Activated CD8-positive, alpha-beta memory T cell treated with anti-CD3 and anti-CD28 coated beads for 4 hours (primary cell): Measurements from ENCODE around the gene IFNG.
"Not testable (repeated sequence)": the region's sequence is repeated elsewhere in the genome, so short reads cannot be mapped to it uniquely, and the experiment has no call there.

ENCODE experiments used
- DNase-seq, 2 donors: peaks; one replicate each; pipeline ENCODE4 v3.0.0-alpha.2; 2020; ENCODE audit warnings: low read depth in 2 of 2

The IFNG gene

DNA sequence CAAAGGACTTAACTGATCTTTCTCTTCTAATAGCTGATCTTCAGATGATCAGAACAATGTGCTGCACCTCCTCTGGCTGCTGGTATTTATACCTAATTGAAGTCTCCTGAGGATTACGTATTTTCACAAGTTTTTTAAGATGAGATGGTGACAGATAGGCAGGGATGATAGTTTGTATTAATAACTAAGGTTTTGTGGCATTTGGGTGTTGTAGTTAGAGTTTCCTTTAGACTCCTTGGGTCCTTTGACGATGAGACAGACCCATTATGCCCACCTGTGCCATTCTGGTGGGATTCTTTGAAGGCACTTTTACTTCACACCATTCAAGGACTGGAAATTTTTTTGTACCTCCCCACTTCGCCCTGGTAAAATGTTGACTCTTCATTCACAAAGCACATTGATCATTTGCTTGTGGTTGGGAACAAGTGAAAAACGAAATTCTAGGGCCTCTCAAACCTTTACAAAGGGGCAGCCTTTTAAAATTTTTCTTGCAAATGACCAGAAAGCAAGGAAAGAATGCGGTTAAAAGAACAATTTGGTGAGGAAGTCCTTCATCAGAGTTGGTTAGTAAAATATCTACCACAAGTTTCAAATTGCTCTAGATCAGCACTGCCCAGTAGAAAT is at the start of gene IFNG:
Gene IFNG (minus strand): TSS at position 60 of the 624 bp plus-strand sequence. CDS start 125 bp downstream, outside the sequence.
- DNase-seq, result no peak

DNA sequence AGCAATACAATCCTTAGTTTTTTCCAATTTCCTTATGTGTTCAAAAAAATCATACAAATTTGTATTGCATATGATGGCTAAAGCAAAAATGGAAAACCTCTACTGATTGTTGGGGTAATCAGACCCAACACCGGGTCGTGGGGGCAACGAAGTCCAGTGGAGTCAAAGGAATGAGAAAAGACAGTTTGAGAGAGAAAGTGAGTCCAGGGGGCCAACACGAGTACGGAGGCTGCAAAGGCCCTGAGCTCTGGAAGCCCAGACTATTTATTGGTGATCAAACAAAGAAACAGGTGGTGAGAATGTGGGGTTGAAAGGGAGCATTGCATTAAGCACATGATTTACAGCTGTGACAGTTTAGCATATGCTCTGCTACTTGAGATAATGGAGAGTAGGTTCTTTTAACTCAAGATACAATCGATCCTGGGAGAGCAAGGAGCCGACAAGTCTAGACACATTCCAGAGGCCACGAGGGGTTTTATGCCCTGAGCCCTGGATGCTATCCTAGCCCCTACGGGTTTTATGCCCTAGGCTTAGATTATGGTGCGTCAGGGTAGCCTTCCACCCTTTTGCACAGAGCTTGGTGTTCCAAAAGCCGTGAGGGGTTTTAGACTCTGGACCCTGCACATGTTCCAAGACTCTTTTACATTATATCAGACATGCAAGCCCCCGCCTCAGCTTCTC is 49.6 kb upstream of the IFNG start:
- not testable (repeated sequence) for DNase-seq

GRCh38 chr12:68207276-68207675 is 47.7 kb upstream of the IFNG start:
- no peak for DNase-seq

- no peak for DNase-seq
Observed at GRCh38 chr12:68206446-68206845, 46.9 kb upstream of the IFNG start.

GRCh38 chr12:68203460-68203875 is 43.9 kb upstream of the IFNG start:
- DNase-seq, result no peak

GRCh38 chr12:68200854-68201253 is 41.3 kb upstream of the IFNG start:
- DNase-seq, result no peak

DNA sequence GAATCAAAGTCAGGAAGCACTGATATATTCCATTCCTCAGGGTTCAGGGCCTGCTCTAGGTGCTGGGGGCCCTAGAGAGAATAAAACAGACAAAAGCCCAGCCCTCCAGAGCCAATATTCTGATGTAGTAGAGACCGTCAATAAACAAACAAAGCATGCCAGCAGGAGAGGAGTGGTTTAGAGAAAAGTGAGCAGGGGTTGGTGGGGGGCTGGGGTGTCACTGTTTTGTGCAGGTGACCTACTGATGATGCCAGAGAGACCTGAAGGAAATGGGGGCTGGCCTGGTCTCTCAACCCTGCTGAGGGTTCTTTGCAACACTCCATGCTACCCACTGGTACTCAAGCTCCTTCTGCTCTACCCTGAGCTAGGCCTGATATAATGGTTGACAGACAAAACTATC is 39.6 kb upstream of the IFNG start:
- DNase-seq, result no peak

DNA sequence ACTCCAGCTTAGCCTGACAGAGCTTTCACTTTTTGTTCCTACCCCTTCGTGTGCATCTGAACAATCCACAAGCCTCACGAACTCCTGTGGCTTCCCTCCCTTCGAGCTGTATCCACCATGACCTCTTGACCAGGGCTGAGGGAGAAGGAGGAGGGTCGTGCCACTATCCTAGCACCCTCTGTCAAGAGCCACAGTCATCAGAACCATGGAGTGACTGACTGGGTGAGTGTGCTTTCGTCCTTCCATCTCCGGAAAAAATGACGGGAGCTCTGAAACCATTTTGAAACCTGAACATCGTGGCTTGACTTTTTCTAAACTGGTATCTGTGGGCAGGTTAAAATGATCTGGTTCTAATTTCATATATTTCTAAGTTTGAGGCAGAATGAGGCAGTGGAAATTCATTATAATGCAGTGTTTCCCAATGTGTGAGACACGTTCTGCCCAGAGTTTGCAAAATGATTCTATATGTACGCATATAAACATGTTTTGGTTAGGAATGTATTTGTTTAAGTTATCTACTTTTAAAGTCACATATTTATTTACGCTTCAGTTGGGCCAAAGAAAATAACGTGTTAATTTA is 39.1 kb upstream of the IFNG start:
- DNase-seq, result no peak

GRCh38 chr12:68190301-68190700 is 30.8 kb upstream of the IFNG start:
- DNase-seq, result no peak

- peak in 1 of 2 donors; percentile 12 for DNase-seq
Observed at GRCh38 chr12:68189821-68190242, 30.3 kb upstream of the IFNG start.

- no peak for DNase-seq
Observed at GRCh38 chr12:68185598-68185997, 26.1 kb upstream of the IFNG start.

DNA sequence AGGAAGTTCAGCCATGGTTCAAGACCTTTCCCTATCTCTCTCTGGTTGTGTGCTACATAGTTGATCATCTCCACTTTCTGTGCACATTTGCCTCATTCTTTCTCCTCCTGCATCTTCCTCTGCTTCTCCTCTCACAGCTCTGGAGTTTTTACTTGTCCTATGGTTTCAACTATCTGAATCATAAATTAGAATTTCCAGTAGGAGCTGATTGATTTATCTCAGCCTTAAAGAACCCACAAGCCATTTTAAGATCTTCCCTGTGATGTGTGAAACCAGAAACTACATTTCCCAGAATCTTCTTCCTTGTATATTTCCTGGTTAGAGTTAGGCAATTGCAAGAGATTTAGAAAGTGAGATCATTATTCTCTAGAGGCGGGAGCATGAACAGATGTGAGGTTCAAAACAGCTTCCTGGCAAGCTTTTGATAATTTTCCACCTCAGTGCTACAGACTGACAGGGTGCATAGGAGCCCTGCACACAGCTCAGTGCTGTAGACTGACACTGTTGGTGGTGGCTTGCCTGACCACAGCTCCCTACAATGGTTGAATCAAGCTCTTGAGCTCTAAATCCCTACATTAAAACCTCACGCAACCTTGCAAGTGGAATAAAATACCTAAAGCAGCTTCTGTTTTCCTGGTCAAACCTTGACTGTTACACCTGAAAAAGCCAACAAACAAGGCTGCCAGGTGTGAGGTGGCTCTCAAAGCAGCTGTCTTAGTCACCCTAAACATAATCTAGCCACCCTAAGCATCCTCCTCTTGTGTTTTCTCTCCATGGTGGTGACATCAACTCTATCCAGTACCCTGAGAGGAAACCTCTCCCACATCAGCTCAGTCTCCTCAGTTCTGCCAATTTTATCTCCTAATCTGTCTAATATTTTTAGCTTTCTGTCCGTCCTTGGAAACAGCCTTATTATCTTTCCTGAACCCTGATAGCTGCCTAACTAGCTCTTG is 21.5 kb upstream of the IFNG start:
- DNase-seq, result no peak

DNA sequence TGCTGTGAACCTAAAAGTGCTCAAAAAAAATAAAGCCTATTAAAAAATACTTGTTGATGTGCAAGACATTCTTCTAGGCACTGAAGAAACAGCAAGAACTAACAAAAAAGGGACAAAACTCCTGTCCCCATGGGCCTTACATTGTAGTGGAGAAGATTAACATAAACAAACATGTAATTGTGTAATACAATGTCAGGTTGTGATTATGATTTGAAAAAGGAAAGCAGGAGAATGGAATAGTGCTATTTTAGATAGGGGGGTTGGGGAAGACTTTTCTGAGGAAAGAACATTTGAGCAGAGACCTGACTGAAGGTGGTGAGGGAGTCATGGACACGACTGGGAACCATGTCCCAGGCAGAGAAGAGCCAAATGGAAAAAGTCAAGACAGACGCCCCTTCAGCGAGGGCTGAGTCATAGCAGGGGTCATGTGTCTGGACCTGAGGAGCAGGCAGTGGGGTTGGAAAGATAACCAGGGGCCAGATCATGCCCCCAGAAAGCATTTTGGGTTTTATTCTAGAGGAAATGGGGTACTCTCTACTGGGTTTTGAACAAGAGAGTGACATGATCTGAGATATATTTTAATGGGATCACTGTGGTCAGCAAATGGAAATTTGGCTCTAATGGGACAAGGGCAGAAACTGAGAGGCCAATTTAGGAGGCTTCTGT is 19.4 kb upstream of the IFNG start:
- no peak for DNase-seq

DNA sequence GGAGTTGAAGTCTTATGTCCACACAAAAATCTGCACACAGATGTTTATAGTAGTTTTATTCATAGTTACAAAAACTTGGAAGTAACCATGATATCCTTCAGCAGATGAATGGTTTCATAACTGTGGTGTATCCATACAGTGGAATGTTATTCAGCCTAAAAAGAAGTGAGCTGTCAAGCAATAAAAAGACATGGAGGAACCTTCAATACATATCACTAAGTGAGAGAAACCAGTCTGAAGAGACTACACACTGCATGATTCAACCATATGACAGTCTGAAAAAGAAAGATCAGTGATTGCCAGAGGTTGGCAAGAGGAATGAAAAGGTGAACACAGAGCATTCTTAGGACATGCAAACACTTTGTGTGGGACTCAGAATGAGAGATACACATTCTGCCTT is 18.6 kb upstream of the IFNG start:
- DNase-seq, result no peak

DNA sequence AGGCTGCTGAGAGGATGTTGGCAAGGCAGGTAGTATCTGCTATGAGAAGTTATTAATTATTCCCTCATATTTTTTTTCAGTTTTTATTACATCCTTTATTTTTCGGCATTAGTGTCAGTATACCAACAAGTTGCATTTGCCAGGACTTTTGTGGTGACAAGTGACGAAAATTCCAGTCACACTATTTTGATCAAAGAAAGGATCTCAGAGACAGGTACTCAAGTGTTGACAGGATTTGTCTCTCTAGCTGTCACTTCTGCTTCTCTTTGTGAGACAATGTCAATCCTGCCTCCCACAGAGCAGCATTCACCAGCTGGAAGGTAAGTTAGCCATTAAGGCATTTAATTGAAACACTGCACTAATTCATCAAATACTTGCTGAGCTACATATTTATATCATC is 18.0 kb upstream of the IFNG start:
- no peak for DNase-seq

DNA sequence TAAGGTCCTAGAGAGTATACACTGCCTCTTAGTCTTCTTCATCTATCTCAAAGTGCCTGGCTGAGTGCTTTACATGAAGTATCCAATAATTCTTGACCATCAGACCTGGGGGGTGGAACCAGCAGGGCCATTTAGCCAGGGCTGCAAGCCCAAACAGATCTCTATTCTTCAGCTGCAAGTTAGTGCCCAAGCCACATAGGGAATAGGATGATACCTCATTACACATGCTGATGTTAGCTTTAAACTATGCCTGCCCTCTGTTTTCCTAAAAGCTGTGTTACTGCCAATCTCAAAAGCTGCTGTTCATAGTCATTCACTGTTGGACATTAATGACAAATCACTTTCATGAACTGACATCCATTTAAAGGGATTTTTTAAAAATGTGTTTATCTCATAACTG is 16.7 kb upstream of the IFNG start:
- no peak for DNase-seq

GRCh38 chr12:68175557-68176061 is 16.1 kb upstream of the IFNG start:
- DNase-seq, result peak; percentile 39

DNA sequence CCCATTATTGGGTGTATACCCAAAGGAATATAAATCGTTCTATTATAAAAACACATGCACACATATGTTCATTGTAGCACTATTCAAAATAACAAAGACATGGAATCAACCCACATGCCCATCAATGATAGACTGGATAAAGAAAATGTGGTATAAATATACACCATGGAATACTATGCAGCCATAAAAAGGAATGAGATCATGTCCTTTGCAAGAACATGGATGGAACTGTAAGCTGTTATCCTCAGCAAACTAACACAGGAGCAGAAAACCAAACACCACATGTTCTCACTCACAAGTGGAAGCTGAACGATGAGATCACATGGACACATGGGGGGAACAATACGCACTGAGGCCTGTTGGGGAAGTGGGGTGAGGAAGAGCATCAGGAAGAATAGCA is 15.2 kb upstream of the IFNG start:
- not testable (repeated sequence) for DNase-seq

DNA sequence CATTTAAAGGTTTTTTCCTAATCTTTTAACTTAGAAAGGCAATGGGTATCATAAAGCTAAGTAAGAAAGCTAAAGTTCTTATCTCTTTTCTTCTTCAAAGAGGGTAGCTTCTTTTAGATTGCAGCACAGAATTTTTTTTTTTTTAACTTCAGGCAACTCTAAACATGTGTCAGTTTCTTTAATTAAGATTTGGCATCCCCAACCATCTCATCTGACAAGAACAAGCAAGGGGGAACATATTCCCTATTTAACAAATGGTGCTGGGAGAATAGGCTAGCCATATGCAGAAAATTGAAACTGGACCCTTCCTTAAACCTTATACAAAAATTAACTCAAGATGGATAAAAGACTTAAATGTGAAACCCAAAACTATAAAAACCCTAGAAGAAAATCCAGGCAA is 14.3 kb upstream of the IFNG start:
- no peak for DNase-seq

DNA sequence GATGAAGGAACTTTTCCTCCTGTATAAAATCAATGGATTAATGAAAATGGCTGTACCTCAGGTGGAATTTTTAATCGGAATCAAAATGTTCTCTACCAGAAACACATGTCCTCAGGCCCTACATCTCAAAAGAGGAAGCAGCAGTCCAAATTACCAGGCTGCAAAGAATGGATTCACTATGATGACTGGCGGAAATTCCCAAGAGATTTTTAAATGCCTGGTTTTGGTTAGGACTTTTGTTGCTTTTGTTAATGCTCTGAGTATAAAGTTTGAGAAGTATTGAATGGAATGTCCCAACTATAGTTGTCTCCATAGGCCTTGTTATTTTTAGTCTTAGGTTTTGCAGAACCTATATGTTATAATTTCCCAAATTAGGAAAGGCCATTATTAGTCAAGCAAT is 11.2 kb upstream of the IFNG start:
- DNase-seq, result no peak

GRCh38 chr12:68169213-68169889 is 9.8 kb upstream of the IFNG start:
- no peak for DNase-seq
